Kidney capillary endothelial cell (primary cell): ENCODE measurements around the gene FAM107B.

Source experiments
- DNase-seq: peaks from one replicate; pipeline ENCODE4 v3.0.0-alpha.2; 2018; ENCODE audit warnings: low spot score

FAM107B gene

GRCh38 chr10:14776546-14776945, 1.8 kb upstream of the FAM107B start:
- DNase-seq, result no peak

GRCh38 chr10:14775656-14776055, 959 bp upstream of the FAM107B start:
- DNase-seq, result no peak

- no peak for DNase-seq
Measured at GRCh38 chr10:14774214-14774580, 500 bp downstream of the FAM107B start.

- no peak for DNase-seq
Measured at GRCh38 chr10:14773551-14774213, 1.0 kb downstream of the FAM107B start.

GRCh38 chr10:14772399-14772798, 2.3 kb downstream of the FAM107B start:
- no peak for DNase-seq

GRCh38 chr10:14770927-14771326, 3.8 kb downstream of the FAM107B start:
- DNase-seq, result no peak

GRCh38 chr10:14761372-14761771, 13.3 kb downstream of the FAM107B start:
- no peak for DNase-seq

GRCh38 chr10:14758994-14759664, 15.6 kb downstream of the FAM107B start:
- no peak for DNase-seq

- DNase-seq, result no peak
Measured at GRCh38 chr10:14758451-14758850, 16.2 kb downstream of the FAM107B start.

DNA sequence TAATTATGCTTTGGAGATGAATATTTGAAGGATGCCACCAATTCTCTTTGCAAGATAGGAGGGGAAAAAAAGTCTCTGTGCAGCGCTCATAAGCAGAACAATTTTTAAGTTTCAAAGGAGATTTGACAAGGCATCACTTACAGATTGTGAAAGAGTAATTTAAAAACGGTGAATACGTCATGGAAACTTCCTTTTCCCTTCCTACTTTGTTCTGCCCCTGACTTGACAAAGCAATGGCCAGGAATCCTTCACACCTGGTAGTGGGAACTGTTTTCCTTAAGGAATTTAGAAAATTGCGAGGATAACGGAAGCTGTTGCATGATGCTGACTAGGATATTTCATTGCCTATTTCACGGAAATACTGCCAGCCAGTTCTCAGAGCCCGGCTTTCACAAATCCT, 16.7 kb downstream of the FAM107B start:
- no peak for DNase-seq

- DNase-seq, result no peak
Measured at GRCh38 chr10:14757394-14757793, 17.3 kb downstream of the FAM107B start.

GRCh38 chr10:14753441-14753840, 21.3 kb downstream of the FAM107B start:
- no peak for DNase-seq

GRCh38 chr10:14751921-14752320, 22.8 kb downstream of the FAM107B start:
- no peak for DNase-seq

GRCh38 chr10:14751014-14751896, 23.4 kb downstream of the FAM107B start:
- no peak for DNase-seq

GRCh38 chr10:14749070-14749809, 25.5 kb downstream of the FAM107B start:
- peak; percentile 69 for DNase-seq

- no peak for DNase-seq
Measured at GRCh38 chr10:14748441-14748840, 26.3 kb downstream of the FAM107B start.

- DNase-seq, result no peak
Measured at GRCh38 chr10:14742815-14743214, 31.9 kb downstream of the FAM107B start.

GRCh38 chr10:14742382-14742781, 32.3 kb downstream of the FAM107B start:
- no peak for DNase-seq

GRCh38 chr10:14740684-14741247, 33.9 kb downstream of the FAM107B start:
- no peak for DNase-seq

GRCh38 chr10:14737808-14738545, 36.7 kb downstream of the FAM107B start:
- no peak for DNase-seq

DNA sequence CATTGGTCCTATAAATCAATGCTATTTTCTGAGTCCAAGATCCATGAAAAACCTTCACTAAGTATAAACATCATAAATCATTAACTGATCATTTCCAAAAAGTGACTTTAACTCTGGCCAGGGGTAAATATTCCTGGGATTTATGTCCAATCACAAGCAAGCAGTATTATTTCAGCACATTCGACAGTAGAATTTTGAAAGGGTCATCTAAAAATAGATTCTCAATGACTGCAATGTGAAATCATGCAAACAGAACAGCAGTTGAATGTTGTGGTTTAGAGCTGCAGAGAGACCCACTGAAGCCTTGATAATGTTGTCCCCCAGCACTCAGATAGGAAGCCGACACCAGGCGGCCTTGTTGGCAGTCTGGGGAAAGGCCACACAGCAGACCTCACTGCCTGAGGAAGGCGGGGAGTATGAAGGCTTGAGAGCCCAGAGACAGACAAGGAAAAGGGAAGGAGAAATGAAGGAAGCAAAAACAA, 38.1 kb downstream of the FAM107B start:
- no peak for DNase-seq
